OCI-LY3 (cell line): Measurements from ENCODE around the gene HKDC1.

Experiments
- EZH2phosphoT487 ChIP-seq: fragments of 200-600 bp; shearing (Covaris generic); IDR thresholded peaks from 2 replicates; pipeline ENCODE4 v1.6.1; 2018; ENCODE audit warnings: antibody characterized with exemption, mixed run types, low read depth
- TF ChIP-seq, protein P1 (sequence below): fragments of 200-600, 300-600 bp; sonication (generic); IDR thresholded peaks from 2 replicates; pipeline ENCODE4 v1.5.1; 2014; ENCODE audit warnings: antibody characterized with exemption, low read length, low read depth

DNA sequence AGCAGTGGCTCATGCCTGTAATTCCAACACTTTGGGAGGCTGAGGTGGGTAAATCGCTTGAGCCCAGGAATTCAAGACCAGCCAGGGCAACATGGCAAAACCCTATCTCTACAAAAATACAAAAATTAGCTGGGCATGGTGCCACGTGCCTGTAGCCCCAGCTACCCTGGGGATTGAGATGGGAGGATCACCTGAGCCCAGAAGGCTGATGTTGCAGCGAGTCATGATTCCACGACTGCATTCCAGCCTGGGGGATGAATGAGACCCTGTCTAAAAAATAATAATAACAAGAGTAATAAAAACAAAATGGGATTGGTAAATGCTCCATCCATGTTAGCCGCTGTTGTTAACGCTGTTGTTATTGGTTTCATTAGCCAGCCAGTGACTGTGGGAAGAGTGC, 1.3 kb upstream of the HKDC1 start:
- TF ChIP-seq, protein P1, sequence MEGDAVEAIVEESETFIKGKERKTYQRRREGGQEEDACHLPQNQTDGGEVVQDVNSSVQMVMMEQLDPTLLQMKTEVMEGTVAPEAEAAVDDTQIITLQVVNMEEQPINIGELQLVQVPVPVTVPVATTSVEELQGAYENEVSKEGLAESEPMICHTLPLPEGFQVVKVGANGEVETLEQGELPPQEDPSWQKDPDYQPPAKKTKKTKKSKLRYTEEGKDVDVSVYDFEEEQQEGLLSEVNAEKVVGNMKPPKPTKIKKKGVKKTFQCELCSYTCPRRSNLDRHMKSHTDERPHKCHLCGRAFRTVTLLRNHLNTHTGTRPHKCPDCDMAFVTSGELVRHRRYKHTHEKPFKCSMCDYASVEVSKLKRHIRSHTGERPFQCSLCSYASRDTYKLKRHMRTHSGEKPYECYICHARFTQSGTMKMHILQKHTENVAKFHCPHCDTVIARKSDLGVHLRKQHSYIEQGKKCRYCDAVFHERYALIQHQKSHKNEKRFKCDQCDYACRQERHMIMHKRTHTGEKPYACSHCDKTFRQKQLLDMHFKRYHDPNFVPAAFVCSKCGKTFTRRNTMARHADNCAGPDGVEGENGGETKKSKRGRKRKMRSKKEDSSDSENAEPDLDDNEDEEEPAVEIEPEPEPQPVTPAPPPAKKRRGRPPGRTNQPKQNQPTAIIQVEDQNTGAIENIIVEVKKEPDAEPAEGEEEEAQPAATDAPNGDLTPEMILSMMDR = no peak
- no peak for TF ChIP-seq EZH2phosphoT487
